Measurements from ENCODE around the gene ERC2.

Gene ERC2

GRCh38 chr3:55792742-55793141 is 675.5 kb downstream of the ERC2 start:
- FAIRE-seq, result no peak
- no peak for DNase-seq (ENCODE audit: extremely low spot score, insufficient read length, low read depth)

GRCh38 chr3:55792009-55792408 is 676.3 kb downstream of the ERC2 start:
- DNase-seq (ENCODE audit: extremely low spot score, insufficient read length, low read depth) (no peak), FAIRE-seq (no peak)

DNA sequence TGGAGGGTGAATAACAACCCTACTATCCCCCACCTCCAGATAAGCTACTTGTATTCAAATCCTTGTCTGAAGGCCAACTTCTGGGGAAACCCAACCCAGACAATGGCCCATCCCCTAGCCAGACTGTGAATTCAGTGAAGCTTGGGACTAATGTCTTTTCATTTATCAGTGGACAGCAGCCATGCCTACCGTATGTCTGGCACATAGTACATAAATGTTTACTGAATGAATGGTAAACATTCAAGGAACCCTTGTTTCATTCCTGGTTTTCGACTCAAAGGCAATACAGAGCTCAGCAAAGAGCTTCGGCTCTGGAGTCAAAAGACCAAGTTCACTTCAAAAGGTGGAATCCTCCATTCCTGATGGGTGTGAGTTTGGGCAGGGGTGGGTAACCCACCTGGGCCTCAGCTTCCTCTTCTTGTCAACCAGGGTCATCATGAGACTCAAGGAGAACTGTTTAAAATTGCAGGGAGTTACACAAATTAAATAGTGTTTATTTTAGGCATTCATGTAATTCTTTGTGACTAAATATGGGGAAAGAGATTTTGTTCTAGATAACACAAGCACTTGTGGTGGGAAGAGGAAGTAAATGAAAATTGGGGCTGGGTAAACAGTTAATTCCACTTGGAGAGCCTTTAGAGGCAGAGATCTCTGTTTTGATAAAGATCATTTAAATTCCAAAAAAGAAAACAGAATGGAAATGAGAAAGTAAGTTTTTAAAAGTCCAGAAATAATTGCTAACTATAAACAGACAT is 677.5 kb downstream of the ERC2 start:
- DNase-seq (ENCODE audit: extremely low spot score, insufficient read length, low read depth) (no peak), FAIRE-seq (no peak)

DNA sequence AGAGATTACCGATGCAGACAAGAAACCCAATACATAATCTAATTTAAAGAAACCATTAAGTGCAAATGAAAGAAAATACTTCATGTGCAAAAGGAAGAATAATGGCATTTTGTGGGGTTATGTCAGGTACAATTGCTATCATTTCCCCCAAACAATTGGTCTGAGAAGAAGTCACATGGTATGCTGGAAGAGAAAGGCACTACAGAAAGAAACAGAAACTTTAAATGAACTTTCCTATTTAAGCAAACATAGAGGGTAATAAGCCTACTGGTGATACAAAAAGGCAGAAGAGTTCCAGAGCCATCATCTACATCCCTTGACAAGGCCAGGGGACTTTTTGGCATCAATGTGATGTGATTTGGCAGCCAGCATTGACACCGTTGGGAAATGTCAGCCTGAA is 678.8 kb downstream of the ERC2 start:
- DNase-seq (ENCODE audit: extremely low spot score, insufficient read length, low read depth) (no peak), FAIRE-seq (no peak)

GRCh38 chr3:55782807-55783206 is 685.5 kb downstream of the ERC2 start:
- FAIRE-seq, result no peak
- DNase-seq (ENCODE audit: extremely low spot score, insufficient read length, low read depth), result no peak

- FAIRE-seq (no peak), DNase-seq (ENCODE audit: extremely low spot score, insufficient read length, low read depth) (no peak)
These were observed 685.9 kb downstream of the ERC2 start for GRCh38 chr3:55782351-55782750.

GRCh38 chr3:55780913-55781312 is 687.4 kb downstream of the ERC2 start:
- FAIRE-seq (no peak), DNase-seq (ENCODE audit: extremely low spot score, insufficient read length, low read depth) (no peak)

DNA sequence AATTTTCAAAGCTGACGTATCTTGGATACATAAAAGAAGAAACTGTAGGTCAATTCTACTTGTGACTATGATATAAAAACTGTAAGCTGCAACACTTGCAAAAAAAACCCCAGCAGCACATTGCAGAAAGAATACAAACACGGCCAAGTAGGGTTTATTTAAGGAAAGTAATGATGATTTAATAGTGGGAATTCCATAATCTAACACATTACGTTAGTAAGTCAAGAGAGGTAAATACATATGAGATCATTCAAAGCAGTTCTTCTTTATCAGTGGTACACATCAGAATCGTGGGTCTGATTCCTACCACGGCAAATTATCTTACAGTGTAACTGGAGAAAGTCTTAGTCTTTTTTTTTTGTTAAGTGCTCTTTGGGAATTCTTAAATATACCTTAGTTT is 688.7 kb downstream of the ERC2 start:
- DNase-seq (ENCODE audit: extremely low spot score, insufficient read length, low read depth) (no peak), FAIRE-seq (no peak)

- DNase-seq (ENCODE audit: extremely low spot score, insufficient read length, low read depth), result no peak
- FAIRE-seq, result no peak
These were observed 692.7 kb downstream of the ERC2 start for GRCh38 chr3:55775366-55776154.

GRCh38 chr3:55774856-55775255 is 693.4 kb downstream of the ERC2 start:
- FAIRE-seq (no peak), DNase-seq (ENCODE audit: extremely low spot score, insufficient read length, low read depth) (no peak)

- no peak for DNase-seq (ENCODE audit: extremely low spot score, insufficient read length, low read depth)
- FAIRE-seq, result no peak
These were observed 696.8 kb downstream of the ERC2 start for GRCh38 chr3:55771503-55771902.

- DNase-seq (ENCODE audit: extremely low spot score, insufficient read length, low read depth) (no peak), FAIRE-seq (no peak)
These were observed 698.2 kb downstream of the ERC2 start for GRCh38 chr3:55770077-55770476.

- DNase-seq (ENCODE audit: extremely low spot score, insufficient read length, low read depth) (no peak), FAIRE-seq (no peak)
These were observed 701.5 kb downstream of the ERC2 start for GRCh38 chr3:55766753-55767152.

GRCh38 chr3:55765906-55766701 is 702.2 kb downstream of the ERC2 start:
- no peak for FAIRE-seq
- DNase-seq (ENCODE audit: extremely low spot score, insufficient read length, low read depth), result no peak

DNA sequence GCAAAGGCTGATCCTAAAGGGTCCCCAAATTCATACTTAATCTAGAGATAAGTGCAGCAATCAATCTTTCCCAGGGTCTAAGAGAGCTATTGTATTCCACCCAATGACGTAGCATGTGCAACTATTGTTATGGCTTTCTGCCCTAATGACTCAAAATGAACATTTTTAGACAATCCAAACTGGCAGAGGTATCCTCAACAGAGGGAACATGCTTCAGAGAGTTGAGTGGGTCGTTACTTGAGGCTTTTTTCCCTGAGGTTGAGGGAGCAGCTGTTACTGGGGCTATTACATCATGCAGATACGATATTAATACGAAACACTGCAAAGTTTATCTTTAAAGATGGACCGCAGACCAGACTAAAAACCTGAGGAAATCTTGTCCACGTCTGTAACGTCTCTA is 702.9 kb downstream of the ERC2 start:
- no peak for FAIRE-seq
- no peak for DNase-seq (ENCODE audit: extremely low spot score, insufficient read length, low read depth)

DNA sequence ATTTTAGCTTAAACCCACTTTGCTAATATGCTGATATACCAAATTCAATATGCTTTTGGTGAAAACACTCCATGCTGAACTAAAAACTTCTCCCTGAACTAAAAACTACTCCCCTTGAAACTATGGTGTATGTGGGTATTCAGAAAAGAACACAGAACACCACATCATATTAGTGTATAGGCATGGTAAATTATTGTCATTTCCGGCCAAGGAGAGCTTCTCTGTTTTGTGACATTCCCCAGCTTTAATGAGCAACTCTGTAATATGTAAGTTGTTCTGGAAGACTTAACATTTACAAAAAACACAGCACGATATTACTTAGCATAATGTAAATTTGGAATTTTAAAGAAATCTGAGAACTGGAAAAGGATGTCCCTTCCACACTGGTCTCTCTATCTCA is 711.3 kb downstream of the ERC2 start:
- no peak for FAIRE-seq
- no peak for DNase-seq (ENCODE audit: extremely low spot score, insufficient read length, low read depth)

- no peak for DNase-seq (ENCODE audit: extremely low spot score, insufficient read length, low read depth)
- FAIRE-seq, result no peak
These were observed 712.6 kb downstream of the ERC2 start for GRCh38 chr3:55755516-55756205.

DNA sequence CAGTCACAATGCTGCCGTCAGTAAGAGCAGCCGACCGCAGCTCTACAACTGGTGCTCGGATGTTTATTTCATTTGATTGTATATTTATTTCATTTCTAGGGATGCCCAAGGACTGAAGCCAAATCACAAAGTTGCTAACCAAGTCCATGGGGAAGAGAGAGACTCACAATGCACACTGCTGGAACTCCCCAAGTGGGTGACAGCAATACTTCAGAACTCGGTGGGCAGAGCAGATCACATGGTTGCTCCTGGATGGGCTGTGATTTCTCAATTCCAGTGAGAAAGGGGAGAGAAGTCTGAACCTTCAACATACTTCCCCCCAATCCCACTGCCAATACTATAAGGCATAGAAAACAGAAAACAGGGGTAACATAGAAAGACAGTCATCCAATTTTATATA is 715.4 kb downstream of the ERC2 start:
- FAIRE-seq, result no peak
- no peak for DNase-seq (ENCODE audit: extremely low spot score, insufficient read length, low read depth)

DNA sequence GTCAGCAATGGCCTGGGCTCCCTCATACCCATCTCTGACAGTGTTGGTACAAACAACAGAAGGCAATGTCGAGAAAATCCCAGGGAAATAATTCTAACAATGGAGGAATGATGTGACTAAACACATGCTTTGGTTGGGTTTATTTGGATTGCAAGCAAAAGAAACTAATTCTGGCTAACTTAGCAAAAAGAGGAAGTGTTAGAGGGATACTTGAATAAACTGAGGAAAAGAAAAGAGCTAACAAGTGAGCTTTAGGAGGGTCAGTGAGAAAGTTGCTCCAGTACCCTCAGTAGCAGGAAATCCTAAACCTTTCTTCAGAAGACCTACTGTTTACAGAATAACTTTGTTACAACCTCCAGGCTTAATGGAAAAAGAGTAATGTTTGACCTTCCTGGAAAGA is 716.5 kb downstream of the ERC2 start:
- FAIRE-seq (no peak), DNase-seq (ENCODE audit: extremely low spot score, insufficient read length, low read depth) (no peak)

- FAIRE-seq (no peak), DNase-seq (ENCODE audit: extremely low spot score, insufficient read length, low read depth) (no peak)
These were observed 717.7 kb downstream of the ERC2 start for GRCh38 chr3:55750525-55750924.
